Nucleus accumbens (tissue), 56 donors: Measurements from ENCODE around the gene AUTS2.

Source experiments
- DNase-seq, 56 donors: peaks; one replicate each; lab custom pipeline; 2025; lab: John Stamatoyannopoulos, UW

Gene AUTS2

DNA sequence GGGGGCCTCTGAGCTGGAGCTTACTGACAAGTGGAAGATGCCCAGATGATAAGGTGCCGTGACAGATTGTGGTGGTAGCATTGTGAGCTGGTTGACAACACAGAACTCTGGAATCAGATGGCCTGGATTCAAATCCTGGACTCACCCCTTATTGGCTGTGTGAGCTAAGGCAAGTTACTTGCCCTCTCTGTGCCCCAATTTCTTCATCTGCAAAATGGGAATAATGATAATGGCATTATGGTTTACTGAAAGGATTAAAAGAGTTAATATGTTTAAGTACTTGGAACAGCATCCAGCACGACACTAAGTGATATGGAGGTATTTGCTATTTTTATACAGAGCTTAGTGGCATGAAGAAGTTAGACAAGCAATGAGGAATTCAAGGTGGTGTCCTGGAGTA, 1067.7 kb downstream of the AUTS2 start:
- DNase-seq = no peak

DNA sequence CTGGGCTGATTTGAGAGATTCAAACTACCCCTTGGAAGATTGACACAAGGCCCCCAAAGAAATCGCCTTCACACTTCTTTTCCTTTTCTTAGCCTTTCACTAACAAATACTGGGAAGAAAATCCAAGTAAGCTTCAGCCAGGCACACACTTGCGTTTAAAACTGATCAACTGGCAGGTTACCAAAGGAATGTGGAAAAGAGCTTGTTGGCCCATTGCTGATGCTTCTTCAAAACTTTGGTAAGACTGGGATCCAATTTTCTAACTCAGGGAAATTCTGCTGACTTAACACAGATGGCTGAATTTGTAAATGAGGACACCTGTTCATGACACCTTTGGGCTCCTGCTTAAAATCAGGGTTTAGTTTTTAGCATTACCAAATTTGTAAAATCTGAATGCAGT, 1069.1 kb downstream of the AUTS2 start:
- DNase-seq = no peak

DNA sequence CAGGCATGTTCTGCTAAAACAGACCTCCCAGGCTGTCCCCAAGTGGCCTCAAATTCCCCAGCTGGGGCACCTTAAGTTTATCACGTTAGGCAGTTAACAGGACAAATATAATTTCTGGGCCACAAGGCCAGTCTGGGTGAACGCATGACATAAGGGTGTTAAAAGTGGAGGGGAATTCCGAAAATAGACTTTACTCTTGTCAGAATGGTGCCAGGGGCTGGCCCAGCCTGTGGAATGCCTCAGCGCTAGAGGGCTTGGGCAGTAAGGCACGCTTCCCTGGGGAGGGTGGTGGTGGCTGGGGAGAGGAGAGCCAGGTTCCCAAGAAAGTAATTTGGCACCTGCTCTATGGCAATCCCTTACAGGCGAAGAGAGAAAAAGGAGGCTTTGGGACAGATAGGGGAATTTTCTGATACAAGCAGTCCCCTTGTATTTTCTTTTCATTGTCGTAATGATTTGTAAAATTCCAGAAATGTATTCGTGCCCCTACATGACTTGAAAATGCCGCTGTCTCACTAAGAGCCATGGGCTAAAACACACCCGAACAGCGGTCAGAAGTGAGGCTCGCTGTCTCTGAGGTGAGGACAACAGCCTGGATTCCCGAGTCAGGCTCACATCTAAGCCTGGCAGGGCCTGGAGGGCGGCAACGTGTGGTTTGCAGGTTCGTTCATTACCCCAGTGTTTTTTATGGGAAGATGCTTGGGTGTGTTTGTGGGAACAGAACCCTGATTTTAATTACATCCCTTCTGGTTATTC, 1070.5 kb downstream of the AUTS2 start:
- no peak for DNase-seq

- DNase-seq = no peak
Observed at GRCh38 chr7:70669854-70670253, 1071.6 kb downstream of the AUTS2 start.

DNA sequence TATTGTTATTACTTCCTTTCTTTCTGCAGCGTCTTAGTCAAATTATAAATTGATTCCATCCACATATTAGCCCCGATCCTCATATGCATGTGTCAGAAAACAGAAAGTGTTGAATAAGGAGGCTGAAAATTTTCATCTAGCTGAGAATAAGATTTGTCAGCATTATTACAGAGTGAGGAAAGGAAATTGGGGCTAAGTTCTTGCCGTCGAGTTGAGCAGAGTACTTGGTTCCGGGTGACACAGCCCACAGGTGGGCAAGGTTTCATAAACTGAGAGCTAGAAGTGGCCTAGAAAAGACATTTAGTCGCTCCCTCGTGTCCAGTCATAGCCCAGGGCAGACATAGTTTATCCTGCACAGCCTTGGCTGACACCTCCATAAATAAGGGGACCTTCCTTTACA, 1072.0 kb downstream of the AUTS2 start:
- DNase-seq = no peak

DNA sequence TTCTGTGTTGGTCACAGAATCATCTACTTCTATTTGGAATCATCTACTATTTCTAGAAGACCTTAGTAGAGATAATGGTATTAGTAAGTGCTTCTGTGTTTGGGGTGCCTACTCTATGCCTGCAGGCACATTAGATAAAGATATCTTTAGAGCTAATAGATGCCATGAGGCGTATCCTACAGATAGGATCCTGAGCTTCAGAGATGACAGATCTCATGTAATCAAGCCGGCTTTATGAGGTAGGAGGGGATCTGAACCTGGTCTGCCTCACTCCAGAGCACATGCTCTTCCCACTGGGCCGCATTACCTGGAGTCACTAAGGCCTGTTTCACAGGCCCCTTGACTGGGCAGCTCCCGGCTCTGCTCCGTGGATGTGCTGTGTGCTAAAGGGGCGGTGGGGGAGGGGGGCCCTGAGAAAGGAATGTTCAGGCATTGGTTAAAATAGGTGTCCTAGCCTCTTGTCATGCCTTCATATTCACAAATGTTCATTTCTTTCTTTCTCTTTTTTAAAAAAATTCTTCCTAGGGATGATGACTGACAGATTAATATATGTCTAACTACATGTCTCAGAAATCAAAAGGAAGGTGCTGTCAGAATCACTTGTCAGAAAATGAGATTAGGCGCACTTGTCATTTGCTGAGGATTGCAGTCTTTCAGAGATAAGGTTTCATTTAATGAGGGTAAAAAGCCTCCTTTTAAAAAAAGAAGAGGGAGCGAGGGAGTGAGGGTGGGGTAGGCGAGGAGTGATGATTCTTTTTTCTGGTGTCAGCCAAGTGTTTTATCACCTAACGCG, 1075.7 kb downstream of the AUTS2 start:
- DNase-seq = peak in 2 of 56 donors; percentile 9 to 22

- peak in 7 of 56 donors; percentile 1 to 21 (median 5) for DNase-seq
Observed at GRCh38 chr7:70674571-70675010, 1076.3 kb downstream of the AUTS2 start.

DNA sequence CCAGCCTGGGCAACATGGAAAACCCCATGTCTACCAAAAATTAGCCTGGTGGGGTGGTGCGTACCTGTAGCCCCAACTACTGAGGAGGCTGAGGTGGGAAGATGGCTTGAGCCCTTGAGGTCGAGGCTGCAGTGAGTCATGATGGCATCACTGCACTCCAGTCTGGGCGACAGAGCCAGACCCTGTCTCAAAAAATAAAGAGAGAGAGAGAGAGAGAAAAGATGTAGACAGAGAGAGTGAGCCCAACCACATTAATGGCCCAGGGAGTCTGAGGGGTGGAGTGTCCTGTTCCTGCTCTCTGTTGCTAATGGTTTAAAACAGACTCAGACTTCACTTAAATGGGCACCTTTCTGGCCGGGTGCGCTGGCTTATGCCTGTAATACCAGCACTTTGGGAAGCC, 1078.0 kb downstream of the AUTS2 start:
- DNase-seq = no peak

GRCh38 chr7:70678621-70679251, 1080.5 kb downstream of the AUTS2 start:
- no peak for DNase-seq

DNA sequence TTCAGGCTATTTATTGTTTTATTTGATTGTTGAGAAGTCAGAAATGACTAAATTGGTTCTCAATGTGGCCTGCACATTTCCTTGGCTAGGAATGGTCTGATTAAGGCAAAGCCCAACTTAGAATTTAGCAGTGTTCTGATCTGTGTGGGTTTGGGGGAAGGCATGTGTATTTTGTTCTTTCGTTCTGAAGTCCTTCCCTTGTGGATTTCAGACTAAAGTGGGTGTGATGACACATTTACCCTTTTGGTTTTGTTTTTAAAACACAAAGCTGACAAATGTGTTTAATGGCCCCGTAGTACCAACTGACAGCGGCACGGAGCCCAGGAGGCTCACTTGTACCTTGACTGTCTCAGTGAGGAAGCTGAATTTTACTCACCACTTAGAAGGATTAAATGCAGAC, 1081.4 kb downstream of the AUTS2 start:
- DNase-seq = no peak

DNA sequence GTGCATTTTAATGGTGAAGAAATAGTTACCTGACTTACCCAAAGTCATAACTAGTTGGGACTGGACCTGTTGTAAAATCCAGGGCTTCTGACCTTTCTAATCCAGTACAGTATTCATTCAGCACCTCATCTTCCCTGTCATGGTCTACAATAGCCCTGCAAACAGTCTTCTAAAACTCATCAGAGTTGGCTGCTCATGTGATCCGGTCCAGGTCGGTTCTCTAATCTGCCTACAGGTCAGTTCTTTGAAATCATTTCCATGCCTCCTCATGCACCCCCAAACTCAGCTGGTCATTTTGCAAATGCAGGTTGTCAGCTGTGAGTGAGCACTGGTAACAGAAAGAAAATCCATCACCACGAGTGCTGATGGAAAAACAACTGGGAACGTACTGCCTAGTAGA, 1082.0 kb downstream of the AUTS2 start:
- no peak for DNase-seq

GRCh38 chr7:70680743-70681468, 1082.6 kb downstream of the AUTS2 start:
- no peak for DNase-seq

DNA sequence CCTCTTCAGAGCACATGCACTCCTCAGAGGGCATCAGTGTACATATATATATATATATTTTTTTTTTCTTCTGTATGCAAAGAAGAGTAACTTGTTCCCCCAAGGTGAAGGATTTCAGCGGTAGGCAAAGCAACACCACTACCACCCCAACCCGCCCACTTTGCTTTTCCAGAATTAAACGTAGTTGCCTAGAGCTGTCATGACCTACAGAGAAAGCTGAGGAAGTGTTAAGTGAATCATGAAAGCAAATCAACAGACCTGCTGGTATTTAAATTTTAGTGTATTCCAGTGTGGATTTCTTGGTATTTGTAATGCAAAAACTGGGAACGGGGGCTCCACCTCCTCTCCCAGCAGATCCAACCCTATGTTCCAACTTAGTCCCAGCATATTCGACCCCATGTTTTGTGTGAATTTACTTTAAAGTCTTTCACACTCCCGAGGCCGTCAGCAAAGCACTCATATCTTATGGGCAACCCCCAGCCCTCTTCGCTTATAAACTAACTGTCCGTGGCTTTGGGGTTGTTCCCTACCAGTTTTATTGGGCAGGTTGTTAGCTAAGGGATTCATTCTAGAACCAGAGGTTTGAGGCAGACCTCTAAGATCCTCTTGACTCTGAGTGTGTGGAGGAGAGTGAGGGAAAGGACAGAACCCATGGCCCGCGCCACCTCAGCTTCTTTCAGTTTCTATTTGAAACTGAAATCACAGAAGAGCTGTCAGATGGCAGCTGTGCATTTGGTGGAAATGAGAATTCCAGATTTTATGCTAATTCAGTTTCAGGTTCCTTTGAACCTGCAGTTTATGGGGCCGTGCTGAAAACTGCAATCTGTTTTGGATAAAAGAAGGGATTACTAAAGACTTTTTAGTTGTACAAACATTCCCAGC, 1083.4 kb downstream of the AUTS2 start:
- peak in 2 of 56 donors; percentile 5 to 13 for DNase-seq

GRCh38 chr7:70684173-70684572, 1085.9 kb downstream of the AUTS2 start:
- DNase-seq = no peak

DNA sequence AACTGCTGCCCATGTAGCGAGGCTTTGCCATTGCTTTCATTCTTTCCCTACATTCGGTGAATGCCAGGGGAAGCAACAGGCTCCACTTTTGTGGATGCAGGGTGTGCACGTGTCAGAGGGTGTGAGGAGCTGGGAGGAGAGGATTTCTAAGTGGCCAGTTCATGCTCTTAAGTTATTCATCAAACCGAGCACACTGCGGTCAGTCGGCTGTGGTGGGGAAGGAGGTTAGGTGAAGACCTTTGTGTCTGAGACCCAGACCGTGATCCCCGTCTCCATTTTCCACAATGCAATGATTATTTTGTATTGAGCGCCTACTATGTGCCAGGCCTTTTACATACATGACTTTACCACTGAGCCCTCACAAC, 1095.0 kb downstream of the AUTS2 start:
- DNase-seq = peak in 1 of 56 donors; percentile 48

GRCh38 chr7:70693686-70694433, 1095.6 kb downstream of the AUTS2 start:
- peak in 52 of 56 donors; percentile 14 to 83 (median 57) for DNase-seq

DNA sequence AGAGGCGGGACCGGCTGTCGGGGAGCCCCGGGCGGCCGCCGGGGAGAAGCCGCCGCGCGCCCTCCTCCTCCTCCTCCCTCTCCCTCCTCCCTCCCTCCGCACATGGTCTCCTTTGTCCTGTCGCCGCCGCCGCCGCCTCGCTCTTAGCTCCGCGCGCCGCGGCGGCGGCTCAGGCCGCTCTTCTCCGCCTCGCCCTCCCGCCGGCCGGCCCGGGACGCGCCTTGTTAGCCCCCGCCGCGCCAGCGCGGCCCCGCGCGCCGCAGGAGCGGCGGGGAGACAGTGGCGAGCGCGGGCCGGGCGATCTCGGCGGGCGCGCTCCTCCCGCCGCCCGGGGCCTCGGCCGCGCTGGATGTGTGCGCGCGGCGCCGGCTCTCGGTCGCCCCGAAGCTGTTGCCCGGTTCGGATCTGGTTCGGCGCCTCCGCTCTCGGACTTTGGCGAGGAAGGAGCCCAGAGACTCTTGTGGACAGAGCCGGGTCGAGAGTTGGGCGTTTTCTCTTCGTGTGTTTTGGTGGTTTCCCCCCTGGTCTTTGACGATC, 1096.2 kb downstream of the AUTS2 start:
- DNase-seq = peak in 31 of 56 donors; percentile 15 to 57 (median 34)

DNA sequence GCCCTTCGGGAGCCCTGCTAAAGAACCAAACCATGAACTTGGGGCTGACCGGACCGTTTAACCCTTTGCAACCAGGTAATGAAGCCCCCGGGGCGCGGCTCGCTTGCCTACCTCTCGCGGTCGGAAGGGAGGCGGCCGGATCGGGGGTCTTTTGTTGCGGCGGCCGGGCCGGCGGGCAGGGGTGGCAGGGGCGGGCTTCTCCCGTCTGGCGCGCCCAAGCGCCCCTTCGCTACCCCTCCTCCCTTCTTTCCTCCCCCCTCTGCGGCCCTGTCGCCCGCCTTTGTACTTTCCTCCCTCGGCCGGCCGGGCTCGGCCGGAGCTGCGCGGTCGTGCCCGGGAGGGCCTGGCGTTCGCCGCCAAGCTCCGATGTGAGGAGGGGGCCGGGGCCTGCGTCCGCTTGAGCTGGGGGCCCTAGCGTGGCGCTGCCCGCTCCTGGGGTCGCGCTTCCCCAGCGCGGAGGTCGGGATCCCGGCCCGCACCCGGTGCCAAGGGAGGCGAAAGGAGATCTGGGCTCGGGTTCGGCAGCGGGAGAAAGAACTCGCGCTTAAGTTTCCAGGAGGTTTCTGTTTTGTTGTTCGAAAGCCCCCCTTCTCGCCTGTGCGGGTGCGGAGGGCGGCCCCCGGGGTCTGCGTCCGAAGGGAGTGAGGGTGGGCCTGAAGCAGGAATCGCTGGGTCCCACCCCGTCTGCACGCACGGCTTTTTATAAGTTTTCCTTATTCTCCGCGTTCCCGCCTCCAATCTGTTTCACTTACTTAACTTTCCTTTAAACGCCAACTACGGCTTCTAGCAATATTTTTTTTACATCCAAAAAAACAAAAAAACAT, 1096.9 kb downstream of the AUTS2 start:
- DNase-seq = peak in 5 of 56 donors; percentile 19 to 34 (median 25)
